OCI-LY3 (cell line): Measurements from ENCODE around the gene CEP131.
"Not testable (repeated sequence)": the region's sequence is repeated elsewhere in the genome, so short reads cannot be mapped to it uniquely, and the experiment has no call there.

Experiments
- H2AFZ ChIP-seq: fragments of 200-600, 300-600 bp; shearing (Covaris generic); 2 replicates; pipeline ENCODE4 v1.6.0; 2014; ENCODE audit warnings: antibody characterized with exemption, low read depth, low read length
- H3K27ac ChIP-seq: fragments of 200-600, 300-600 bp; sonication (generic); 2 replicates; pipeline ENCODE4 v1.5.1; 2014; ENCODE audit warnings: mild to moderate bottlenecking, low read length, moderate library complexity, mixed read lengths
- H3K27me3 ChIP-seq: fragments of 200-600, 300-600 bp; sonication (generic); 2 replicates; pipeline ENCODE4 v1.6.1; 2014; ENCODE audit warnings: low read depth, low read length, mixed read lengths
- H3K36me3 ChIP-seq: fragments of 200-600, 300-600 bp; sonication (generic); replicated peaks from 2 replicates; pipeline ENCODE3; 2014; ENCODE audit warnings: low read depth, low read length, mixed read lengths
- H3K4me1 ChIP-seq: fragments of 300-600, 200-600 bp; sonication (generic); 2 replicates; pipeline ENCODE4 v1.6.1; 2014; ENCODE audit warnings: low read length, mixed read lengths
- H3K4me2 ChIP-seq: fragments of 200-600, 300-600 bp; sonication (generic); 2 replicates; pipeline ENCODE4 v1.6.1; 2014; ENCODE audit warnings: low read length, mixed read lengths
- H3K4me3 ChIP-seq: fragments of 300-600, 200-600 bp; sonication (generic); 2 replicates; pipeline ENCODE4 v1.5.1; 2014; ENCODE audit warnings: antibody characterized with exemption, mild to moderate bottlenecking, low read length, moderate library complexity
- H3K79me2 ChIP-seq: fragments of 300-600, 200-600 bp; shearing (Covaris generic); 2 replicates; pipeline ENCODE4 v1.6.1; 2014; ENCODE audit warnings: mild to moderate bottlenecking, low read length, mixed read lengths
- H3K9ac ChIP-seq: fragments of 300-600, 200-600 bp; shearing (Covaris generic); 2 replicates; pipeline ENCODE4 v1.6.0; 2014; ENCODE audit warnings: mild to moderate bottlenecking, low read length, moderate library complexity
- H3K9me3 ChIP-seq: fragments of 200-600, 300-600 bp; shearing (Covaris generic); 2 replicates; pipeline ENCODE4 v1.6.1; 2014; ENCODE audit warnings: low read length, mixed read lengths; ENCODE audit not compliant: insufficient read depth
- H4K20me1 ChIP-seq: fragments of 200-600, 300-600 bp; sonication (generic); 2 replicates; pipeline ENCODE4 v1.6.1; 2016; ENCODE audit warnings: low read length, mixed read lengths; ENCODE audit not compliant: insufficient read depth
- EZH2phosphoT487 ChIP-seq: fragments of 200-600 bp; shearing (Covaris generic); IDR thresholded peaks from 2 replicates; pipeline ENCODE4 v1.6.1; 2018; ENCODE audit warnings: antibody characterized with exemption, mixed run types, low read depth
- TF ChIP-seq, protein P1 (sequence below): fragments of 200-600, 300-600 bp; sonication (generic); IDR thresholded peaks from 2 replicates; pipeline ENCODE4 v1.5.1; 2014; ENCODE audit warnings: antibody characterized with exemption, low read length, low read depth

CEP131 gene

DNA sequence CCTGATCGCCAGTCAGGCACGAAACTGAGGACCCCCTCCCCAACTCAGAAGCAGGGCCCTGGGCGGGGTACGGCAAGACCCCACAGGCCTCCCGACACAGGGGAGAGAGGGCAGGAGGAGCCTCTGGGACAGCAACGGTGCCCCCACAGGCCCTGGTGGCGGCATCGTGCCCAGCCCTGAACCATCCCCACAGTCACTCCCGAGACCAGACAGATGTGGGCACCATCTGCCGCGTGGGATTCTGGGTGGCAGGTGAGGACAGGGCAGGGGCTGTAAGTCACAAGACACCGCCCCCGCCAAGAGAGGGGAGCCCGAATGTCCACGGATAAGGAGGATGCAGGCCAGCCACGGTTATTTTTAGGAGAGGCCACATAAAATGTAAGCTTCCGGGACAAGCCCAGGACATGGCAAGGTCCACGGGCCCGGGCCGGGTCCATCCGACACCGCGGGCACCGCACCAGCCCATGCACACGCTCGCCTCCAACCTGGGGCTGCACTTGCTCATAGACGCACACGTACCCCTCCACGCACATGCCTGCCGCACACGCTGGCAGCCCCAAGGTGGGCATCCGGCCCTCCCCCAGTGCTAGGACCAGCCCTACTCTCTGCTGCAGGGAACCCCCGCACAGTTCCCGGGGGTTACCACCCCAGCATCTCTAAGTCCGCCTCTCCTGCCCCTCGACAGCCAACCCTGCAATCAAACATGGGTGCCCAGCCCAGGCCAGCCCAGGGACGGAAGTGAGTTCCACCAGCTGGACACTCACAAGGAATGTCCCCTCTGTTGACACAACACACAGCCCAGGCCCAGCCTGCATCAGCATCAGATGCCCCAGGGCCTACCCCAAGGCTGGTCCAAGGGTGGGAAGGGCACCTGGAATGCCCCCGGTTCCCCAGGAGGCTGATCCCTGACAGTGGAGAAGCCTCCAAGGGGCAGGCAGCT, 65.6 kb downstream of the CEP131 start:
- H2AFZ ChIP-seq: no peak overlapping the region
- no peaks in the 10 kb centered on the region for H3K9me3 ChIP-seq
- H3K36me3 ChIP-seq: no peaks in the 10 kb centered on the region
- H4K20me1 ChIP-seq: no peaks in the 10 kb centered on the region
- TF ChIP-seq, protein P1, sequence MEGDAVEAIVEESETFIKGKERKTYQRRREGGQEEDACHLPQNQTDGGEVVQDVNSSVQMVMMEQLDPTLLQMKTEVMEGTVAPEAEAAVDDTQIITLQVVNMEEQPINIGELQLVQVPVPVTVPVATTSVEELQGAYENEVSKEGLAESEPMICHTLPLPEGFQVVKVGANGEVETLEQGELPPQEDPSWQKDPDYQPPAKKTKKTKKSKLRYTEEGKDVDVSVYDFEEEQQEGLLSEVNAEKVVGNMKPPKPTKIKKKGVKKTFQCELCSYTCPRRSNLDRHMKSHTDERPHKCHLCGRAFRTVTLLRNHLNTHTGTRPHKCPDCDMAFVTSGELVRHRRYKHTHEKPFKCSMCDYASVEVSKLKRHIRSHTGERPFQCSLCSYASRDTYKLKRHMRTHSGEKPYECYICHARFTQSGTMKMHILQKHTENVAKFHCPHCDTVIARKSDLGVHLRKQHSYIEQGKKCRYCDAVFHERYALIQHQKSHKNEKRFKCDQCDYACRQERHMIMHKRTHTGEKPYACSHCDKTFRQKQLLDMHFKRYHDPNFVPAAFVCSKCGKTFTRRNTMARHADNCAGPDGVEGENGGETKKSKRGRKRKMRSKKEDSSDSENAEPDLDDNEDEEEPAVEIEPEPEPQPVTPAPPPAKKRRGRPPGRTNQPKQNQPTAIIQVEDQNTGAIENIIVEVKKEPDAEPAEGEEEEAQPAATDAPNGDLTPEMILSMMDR: no peak
- no peak for TF ChIP-seq EZH2phosphoT487
- H3K4me3 ChIP-seq: no peak overlapping the region
- H3K9ac ChIP-seq: no peak overlapping the region
- H3K27me3 ChIP-seq: peaks cover 12% of the 10 kb centered on the region
- H3K79me2 ChIP-seq: no peaks in the 10 kb centered on the region
- no peak overlapping the region for H3K4me2 ChIP-seq
- no peaks in the 10 kb centered on the region for H3K4me1 ChIP-seq
- no peak overlapping the region for H3K27ac ChIP-seq

DNA sequence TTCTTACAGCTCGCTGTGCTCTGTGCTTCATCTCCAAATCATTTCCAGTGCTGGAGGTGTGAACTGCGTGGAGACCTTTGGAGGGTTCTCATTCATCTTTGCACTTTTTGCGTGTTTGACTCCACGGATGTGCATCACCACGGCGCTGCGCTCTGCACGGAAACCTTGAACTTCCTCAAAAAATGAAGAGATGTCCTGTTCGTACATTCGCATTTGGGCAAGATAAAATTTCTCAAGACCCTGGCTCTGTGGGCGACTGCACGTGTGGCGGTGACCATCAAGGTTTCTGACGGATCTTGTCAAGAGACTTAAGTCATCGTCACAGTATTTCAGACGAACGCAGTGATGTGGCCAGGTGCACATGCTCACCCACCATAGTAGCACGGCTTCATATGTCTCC, 67.8 kb downstream of the CEP131 start:
- TF ChIP-seq, protein P1: no peak
- TF ChIP-seq EZH2phosphoT487: no peak
- Histone ChIP-seq H3K27me3 (peaks cover 12% of the 10 kb centered on the region), H3K9ac (no peak overlapping the region), H3K36me3 (no peaks in the 10 kb centered on the region), H3K9me3 (no peaks in the 10 kb centered on the region), H3K27ac (no peak overlapping the region), H3K79me2 (no peaks in the 10 kb centered on the region), H3K4me3 (no peak overlapping the region), H3K4me2 (no peak overlapping the region), H2AFZ (no peak overlapping the region), H4K20me1 (no peaks in the 10 kb centered on the region), H3K4me1 (no peaks in the 10 kb centered on the region)

GRCh38 chr17:81154016-81154415, 68.7 kb downstream of the CEP131 start:
- H3K79me2 ChIP-seq, H3K9ac ChIP-seq, H3K27ac ChIP-seq, H3K36me3 ChIP-seq, H2AFZ ChIP-seq, H3K4me1 ChIP-seq, H3K4me3 ChIP-seq, H3K9me3 ChIP-seq, H4K20me1 ChIP-seq, H3K4me2 ChIP-seq: not testable (repeated sequence)
- H3K27me3 ChIP-seq: peaks cover 12% of the 10 kb centered on the region

DNA sequence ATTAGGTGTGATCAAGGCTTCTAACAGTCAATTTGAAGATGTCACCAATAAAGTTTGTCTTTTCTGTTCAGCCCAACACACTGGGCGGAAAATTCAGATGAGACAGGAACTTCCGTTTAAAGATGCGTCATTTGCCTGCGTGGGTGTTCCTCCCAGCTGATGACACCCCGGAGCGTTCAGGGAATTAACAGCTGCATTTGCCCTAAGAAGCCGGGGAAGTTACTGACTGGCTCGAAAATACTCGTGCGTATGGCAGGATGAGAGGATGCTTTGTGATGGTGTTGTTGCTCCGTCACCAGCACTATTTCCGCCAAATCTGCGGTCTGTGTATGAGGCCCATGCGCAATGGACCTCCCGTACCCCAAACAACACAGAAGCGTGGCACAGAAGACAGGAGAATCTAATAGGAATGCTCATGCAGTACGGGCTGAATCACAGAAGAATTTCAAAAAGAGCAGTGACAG, 69.4 kb downstream of the CEP131 start:
- H3K4me1 ChIP-seq: no peaks in the 10 kb centered on the region
- peak overlapping the region; percentile 64 for H3K4me3 ChIP-seq
- H3K36me3 ChIP-seq: no peaks in the 10 kb centered on the region
- no peaks in the 10 kb centered on the region for H3K9me3 ChIP-seq
- H2AFZ ChIP-seq: peak overlapping the region; percentile 77; the same call in 1 of the 2 replicates
- no peaks in the 10 kb centered on the region for H4K20me1 ChIP-seq
- H3K27me3 ChIP-seq: peaks cover 12% of the 10 kb centered on the region
- H3K79me2 ChIP-seq: no peaks in the 10 kb centered on the region
- H3K4me2 ChIP-seq: peak overlapping the region; percentile 58
- TF ChIP-seq, protein P1: no peak
- TF ChIP-seq EZH2phosphoT487: no peak
- H3K9ac ChIP-seq: no peak overlapping the region
- no peak overlapping the region for H3K27ac ChIP-seq
